OCI-LY3 (cell line): ENCODE data around the gene ATXN7.

Experiments
- EZH2phosphoT487 ChIP-seq: fragments of 200-600 bp; shearing (Covaris generic); IDR thresholded peaks from 2 replicates; pipeline ENCODE4 v1.6.1; 2018; ENCODE audit warnings: antibody characterized with exemption, mixed run types, low read depth
- TF ChIP-seq, protein P1 (sequence below): fragments of 200-600, 300-600 bp; sonication (generic); IDR thresholded peaks from 2 replicates; pipeline ENCODE4 v1.5.1; 2014; ENCODE audit warnings: antibody characterized with exemption, low read length, low read depth

DNA sequence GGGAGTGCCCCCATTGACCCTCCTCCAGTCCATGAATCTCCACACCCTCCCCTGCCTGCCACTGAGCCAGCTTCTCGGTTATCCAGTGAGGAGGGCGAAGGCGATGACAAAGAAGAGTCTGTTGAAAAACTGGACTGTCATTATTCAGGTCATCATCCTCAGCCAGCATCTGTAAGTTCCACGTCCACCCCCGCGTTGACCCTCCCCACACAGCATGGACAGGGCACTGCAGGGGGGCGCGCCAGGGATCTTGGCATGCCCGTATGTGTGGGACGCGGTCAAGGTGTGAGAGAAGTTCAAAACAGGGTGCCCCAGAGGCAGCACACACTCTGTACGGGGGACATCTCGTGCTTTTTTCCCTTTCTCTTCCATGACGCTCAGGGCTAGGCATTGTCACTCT lies 126.5 kb downstream of the ATXN7 start:
- TF ChIP-seq, protein P1, sequence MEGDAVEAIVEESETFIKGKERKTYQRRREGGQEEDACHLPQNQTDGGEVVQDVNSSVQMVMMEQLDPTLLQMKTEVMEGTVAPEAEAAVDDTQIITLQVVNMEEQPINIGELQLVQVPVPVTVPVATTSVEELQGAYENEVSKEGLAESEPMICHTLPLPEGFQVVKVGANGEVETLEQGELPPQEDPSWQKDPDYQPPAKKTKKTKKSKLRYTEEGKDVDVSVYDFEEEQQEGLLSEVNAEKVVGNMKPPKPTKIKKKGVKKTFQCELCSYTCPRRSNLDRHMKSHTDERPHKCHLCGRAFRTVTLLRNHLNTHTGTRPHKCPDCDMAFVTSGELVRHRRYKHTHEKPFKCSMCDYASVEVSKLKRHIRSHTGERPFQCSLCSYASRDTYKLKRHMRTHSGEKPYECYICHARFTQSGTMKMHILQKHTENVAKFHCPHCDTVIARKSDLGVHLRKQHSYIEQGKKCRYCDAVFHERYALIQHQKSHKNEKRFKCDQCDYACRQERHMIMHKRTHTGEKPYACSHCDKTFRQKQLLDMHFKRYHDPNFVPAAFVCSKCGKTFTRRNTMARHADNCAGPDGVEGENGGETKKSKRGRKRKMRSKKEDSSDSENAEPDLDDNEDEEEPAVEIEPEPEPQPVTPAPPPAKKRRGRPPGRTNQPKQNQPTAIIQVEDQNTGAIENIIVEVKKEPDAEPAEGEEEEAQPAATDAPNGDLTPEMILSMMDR: no peak
- TF ChIP-seq EZH2phosphoT487: no peak
